Measurements from ENCODE around the gene ZNF592. TPM values are rescaled to one million over a fixed set of nuclear protein-coding genes. Genes with fewer than 3 reads are reported as not detected.
A peak's percentile ranks its signal among the peaks of the same experiment; 100 is the strongest.

Gene ZNF592
- total and polyA plus RNA-seq, 9 of the 15 experiments (the other 6 are each of a cell fraction or from before 2014, with no cell fraction given): 0.88 to 23.8 (median 7.4) TPM

DNA sequence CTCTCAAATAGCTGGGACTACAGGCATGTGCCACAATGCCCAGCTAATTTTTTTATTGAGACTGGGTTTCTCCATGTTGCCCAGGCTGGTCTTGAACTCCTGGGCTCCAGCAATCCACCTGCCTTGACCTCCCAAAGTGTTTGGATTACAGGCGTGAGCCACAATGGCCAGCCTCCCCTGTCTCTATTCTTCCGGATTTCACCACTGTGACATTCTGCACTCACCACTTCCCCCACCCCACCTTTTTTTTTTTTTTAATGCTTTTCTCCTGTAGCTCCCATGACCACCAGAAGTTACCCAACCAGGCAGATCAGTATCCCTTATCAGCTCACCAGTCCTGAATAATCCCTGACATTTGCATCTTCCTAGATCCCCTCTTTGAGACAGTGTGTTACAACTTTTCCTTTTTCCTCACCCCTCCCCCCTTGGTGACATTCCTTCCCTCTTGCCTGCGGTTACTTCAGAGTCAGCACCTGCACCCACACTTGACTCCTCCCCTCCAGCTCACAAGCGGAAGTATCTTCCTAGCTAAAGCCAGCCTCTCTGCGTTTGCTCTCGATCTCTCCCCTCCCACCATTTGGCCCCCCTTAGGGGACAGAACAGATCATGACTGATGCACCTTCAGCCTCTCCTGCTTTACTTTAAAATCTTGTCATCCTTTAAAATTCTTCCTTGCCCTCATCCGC lies 13.5 kb upstream of the ZNF592 start (continued):
- TF ChIP-seq, protein P1, sequence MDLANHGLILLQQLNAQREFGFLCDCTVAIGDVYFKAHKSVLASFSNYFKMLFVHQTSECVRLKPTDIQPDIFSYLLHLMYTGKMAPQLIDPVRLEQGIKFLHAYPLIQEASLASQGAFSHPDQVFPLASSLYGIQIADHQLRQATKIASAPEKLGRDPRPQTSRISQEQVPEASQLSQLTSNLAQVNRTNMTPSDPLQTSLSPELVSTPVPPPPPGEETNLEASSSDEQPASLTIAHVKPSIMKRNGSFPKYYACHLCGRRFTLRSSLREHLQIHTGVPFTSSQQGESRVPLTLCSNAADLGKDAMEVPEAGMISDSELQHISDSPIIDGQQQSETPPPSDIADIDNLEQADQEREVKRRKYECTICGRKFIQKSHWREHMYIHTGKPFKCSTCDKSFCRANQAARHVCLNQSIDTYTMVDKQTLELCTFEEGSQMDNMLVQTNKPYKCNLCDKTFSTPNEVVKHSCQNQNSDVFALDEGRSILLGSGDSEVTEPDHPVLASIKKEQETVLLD (IDR thresholded peaks at IDR 0.05): peak; percentile 81
- TF ChIP-seq EHMT2 (IDR thresholded peaks at IDR 0.05): peak; percentile 79
- TF ChIP-seq ZNF224 (CRISPR knock-in tag; IDR thresholded peaks at IDR 0.05): no peak
- peak; percentile 34 to 60; a peak in 1 of 4 replicates for TF ChIP-seq TBL1XR1 (IDR thresholded peaks at IDR 0.05; ENCODE audit: low read length in 2 of 2)
- peak; percentile 60; the same call in 1 of the 2 replicates for TF ChIP-seq PHB2 (IDR thresholded peaks at IDR 0.05; ENCODE audit: low read depth)
- peak; percentile 90 for TF ChIP-seq MYC (IDR thresholded peaks at IDR 0.05; ENCODE audit: low read depth, low read length)
- TF ChIP-seq MYC (CRISPR knock-in tag; IDR thresholded peaks at IDR 0.05; ENCODE audit: borderline replicate concordance, low read depth): no peak
- no peak for TF ChIP-seq KDM2B (CRISPR knock-in tag; IDR thresholded peaks at IDR 0.05)
- peak; percentile 80 for TF ChIP-seq PRDM10 (IDR thresholded peaks at IDR 0.05; ENCODE audit: partially characterized antibody)
- TF ChIP-seq CREM (IDR thresholded peaks at IDR 0.05; ENCODE audit: low read depth): peak; percentile 74
- no peak for TF ChIP-seq ZFP36 (IDR thresholded peaks at IDR 0.05; ENCODE audit: low read depth, low read length, partially characterized antibody)
- peak; percentile 58 for TF ChIP-seq C11orf30 (IDR thresholded peaks at IDR 0.05; ENCODE audit: low read depth)
- TF ChIP-seq CBFB (CRISPR knock-in tag; IDR thresholded peaks at IDR 0.05): peak; percentile 82; the same call in 1 of the 2 replicates
- peak; percentile 94 for TF ChIP-seq SMARCE1 (IDR thresholded peaks at IDR 0.05)
- TF ChIP-seq CBX5 (IDR thresholded peaks at IDR 0.05; ENCODE audit: borderline replicate concordance, low read depth): no peak
- TF ChIP-seq, protein P2, sequence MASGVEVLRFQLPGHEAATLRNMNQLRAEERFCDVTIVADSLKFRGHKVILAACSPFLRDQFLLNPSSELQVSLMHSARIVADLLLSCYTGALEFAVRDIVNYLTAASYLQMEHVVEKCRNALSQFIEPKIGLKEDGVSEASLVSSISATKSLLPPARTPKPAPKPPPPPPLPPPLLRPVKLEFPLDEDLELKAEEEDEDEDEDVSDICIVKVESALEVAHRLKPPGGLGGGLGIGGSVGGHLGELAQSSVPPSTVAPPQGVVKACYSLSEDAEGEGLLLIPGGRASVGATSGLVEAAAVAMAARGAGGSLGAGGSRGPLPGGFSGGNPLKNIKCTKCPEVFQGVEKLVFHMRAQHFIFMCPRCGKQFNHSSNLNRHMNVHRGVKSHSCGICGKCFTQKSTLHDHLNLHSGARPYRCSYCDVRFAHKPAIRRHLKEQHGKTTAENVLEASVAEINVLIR (CRISPR knock-in tag; IDR thresholded peaks at IDR 0.05): no peak
- TF ChIP-seq E2F1 (CRISPR knock-in tag; IDR thresholded peaks at IDR 0.05): no peak
- TF ChIP-seq POLR2H (tag; IDR thresholded peaks at IDR 0.05; ENCODE audit: low read depth): peak; percentile 66
- TF ChIP-seq, protein P3, sequence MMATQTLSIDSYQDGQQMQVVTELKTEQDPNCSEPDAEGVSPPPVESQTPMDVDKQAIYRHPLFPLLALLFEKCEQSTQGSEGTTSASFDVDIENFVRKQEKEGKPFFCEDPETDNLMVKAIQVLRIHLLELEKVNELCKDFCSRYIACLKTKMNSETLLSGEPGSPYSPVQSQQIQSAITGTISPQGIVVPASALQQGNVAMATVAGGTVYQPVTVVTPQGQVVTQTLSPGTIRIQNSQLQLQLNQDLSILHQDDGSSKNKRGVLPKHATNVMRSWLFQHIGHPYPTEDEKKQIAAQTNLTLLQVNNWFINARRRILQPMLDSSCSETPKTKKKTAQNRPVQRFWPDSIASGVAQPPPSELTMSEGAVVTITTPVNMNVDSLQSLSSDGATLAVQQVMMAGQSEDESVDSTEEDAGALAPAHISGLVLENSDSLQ (IDR thresholded peaks at IDR 0.05): peak; percentile 67
- TF ChIP-seq DPF2 (IDR thresholded peaks at IDR 0.05): peak; percentile 97
- TF ChIP-seq LARP7 (IDR thresholded peaks at IDR 0.05): peak; percentile 86
- peak; percentile 90; the same call in 1 of the 2 replicates for TF ChIP-seq ESRRA (IDR thresholded peaks at IDR 0.05; ENCODE audit: borderline replicate concordance, low read depth)

Measured in K562 (cell line).